ENCODE data around the gene RNF223. TPM values are rescaled to one million over a fixed set of nuclear protein-coding genes. Genes with fewer than 3 reads are reported as not detected.

RNF223 gene
- total RNA-seq, 1 experiment from 2014 or later = not detected

DNA sequence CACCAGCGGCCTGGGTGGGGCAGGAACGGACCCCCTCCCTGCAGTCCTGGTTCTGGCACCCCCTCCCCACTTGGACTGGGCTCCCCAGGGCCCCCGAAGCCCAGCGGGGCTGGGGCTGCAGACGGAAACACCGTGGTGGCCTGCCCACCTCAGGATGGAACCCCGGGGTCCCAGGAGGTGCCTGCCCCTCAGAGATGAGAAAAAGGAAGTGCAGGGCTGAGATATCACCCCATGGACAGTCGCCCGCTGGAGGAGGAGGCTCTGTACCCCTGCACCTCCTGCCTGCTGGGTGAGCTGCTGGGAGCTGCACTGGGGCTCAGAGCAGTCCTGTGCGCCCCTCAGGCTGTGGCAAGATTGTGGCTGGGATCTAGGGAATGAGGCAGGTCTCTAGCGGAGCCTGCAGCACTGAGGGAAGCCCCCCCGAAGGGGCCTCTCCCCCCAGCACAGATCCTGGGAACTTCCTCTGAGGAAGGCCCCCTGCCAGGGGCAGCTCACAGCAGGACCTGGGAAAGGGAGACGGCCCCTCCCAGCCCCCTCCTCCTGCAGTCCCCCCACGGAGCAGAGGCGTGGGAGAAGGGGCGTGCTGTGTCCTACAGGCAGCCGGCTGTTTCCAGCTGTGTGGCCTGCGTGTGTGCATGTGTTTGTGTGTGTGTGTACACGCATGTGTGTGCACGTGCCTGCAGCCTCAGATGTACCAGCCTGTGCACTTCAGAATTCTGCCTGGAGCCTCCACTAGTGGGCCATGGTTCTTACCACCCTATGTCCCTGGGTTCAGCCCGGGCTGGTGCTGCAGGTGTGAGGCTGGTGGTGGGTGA is 47.3 kb downstream of the RNF223 start:
- peaks cover 3 to 23% (median 17%) of the 10 kb centered on the region in 3 experiments; a peak in 6 of 7 replicates for H3K36me3 Mint-ChIP-seq (ENCODE audit: insufficient read depth in 1 of 3, low read depth in 3 of 3)
- Histone ChIP-seq H3K56ac (ENCODE audit: insufficient read length, low read depth, low read length) (no peak overlapping the region), H4K91ac (ENCODE audit: insufficient read length, low read depth, low read length) (no peak overlapping the region), H3K27me3 (ENCODE audit: insufficient read depth, low read length) (no peaks in the 10 kb centered on the region), H3K14ac (ENCODE audit: insufficient read depth, low read length) (no peak overlapping the region; the same call in 1 of the 2 replicates), H3K27ac (ENCODE audit: insufficient read length, low read depth, low read length) (no peak overlapping the region), H3K23ac (ENCODE audit: insufficient read length, low read depth, low read length) (no peak overlapping the region), H2BK5ac (ENCODE audit: insufficient read length, low read length) (no peak overlapping the region), H3K4ac (ENCODE audit: low read depth, low read length) (no peak overlapping the region), H3K4me1 (ENCODE audit: insufficient read depth, low read length) (peaks cover 9% of the 10 kb centered on the region; the same call in 1 of the 2 replicates), H2BK12ac (ENCODE audit: insufficient read length, low read depth, low read length) (no peak overlapping the region), H3T11ph (ENCODE audit: low read length) (no peak overlapping the region), H3K23me2 (ENCODE audit: insufficient read length, low read depth, low read length, poor library complexity, severe bottlenecking) (no peaks in the 10 kb centered on the region), H2BK120ac (ENCODE audit: low read depth, low read length, poor library complexity, severe bottlenecking) (no peak overlapping the region), H3K79me2 (ENCODE audit: insufficient read depth, low read length) (no peaks in the 10 kb centered on the region), H2AFZ (ENCODE audit: low read length) (no peak overlapping the region), H2BK20ac (ENCODE audit: low read depth, low read length, poor library complexity, severe bottlenecking) (no peak overlapping the region), H4K5ac (ENCODE audit: insufficient read length, low read depth, low read length) (no peak overlapping the region), H3K4me2 (ENCODE audit: insufficient read depth, insufficient read length, low read length) (no peak overlapping the region), H3K9me3 (ENCODE audit: control insufficient read depth, low read depth, low read length) (no peaks in the 10 kb centered on the region), H2AK5ac (ENCODE audit: insufficient read length, low read length) (no peak overlapping the region), H3K9ac (ENCODE audit: extremely low read depth, insufficient read length, low read length) (no peak overlapping the region), H4K20me1 (ENCODE audit: control insufficient read depth, insufficient read depth, insufficient read length) (peaks cover 3% of the 10 kb centered on the region), H4K8ac (replicated peaks; ENCODE audit: insufficient read length, low read depth, low read length) (no peak overlapping the region), H3K18ac (ENCODE audit: insufficient read length, low read depth, low read length) (no peak overlapping the region), H3K79me1 (ENCODE audit: insufficient read depth, low read depth, low read length, poor library complexity, severe bottlenecking) (no peaks in the 10 kb centered on the region), H2BK15ac (ENCODE audit: low read depth, low read length) (no peak overlapping the region)
- H3K4me3 Mint-ChIP-seq = no peak overlapping the region
- no peaks in the 10 kb centered on the region; a peak in 1 of 5 replicates for H3K9me3 Mint-ChIP-seq
- no CpG with 5 or more reads among the region's 21 CpGs for WGBS (ENCODE audit: extremely low coverage, insufficient read length, low lambda C conversion rate)
- no peak for DNase-seq
- TF ChIP-seq, protein P1, sequence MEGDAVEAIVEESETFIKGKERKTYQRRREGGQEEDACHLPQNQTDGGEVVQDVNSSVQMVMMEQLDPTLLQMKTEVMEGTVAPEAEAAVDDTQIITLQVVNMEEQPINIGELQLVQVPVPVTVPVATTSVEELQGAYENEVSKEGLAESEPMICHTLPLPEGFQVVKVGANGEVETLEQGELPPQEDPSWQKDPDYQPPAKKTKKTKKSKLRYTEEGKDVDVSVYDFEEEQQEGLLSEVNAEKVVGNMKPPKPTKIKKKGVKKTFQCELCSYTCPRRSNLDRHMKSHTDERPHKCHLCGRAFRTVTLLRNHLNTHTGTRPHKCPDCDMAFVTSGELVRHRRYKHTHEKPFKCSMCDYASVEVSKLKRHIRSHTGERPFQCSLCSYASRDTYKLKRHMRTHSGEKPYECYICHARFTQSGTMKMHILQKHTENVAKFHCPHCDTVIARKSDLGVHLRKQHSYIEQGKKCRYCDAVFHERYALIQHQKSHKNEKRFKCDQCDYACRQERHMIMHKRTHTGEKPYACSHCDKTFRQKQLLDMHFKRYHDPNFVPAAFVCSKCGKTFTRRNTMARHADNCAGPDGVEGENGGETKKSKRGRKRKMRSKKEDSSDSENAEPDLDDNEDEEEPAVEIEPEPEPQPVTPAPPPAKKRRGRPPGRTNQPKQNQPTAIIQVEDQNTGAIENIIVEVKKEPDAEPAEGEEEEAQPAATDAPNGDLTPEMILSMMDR (conservative IDR thresholded peaks at IDR 0.05) = no peak
- no peak overlapping the region; a peak in 1 of 7 replicates for H3K27ac Mint-ChIP-seq
- peaks cover 4% of the 10 kb centered on the region for H3K27me3 Mint-ChIP-seq (ENCODE audit: low read depth)
- H3K4me1 Mint-ChIP-seq = peaks cover 26 to 36% of the 10 kb centered on the region in 2 experiments
